Right lobe of liver (tissue), 6 donors: ENCODE data around the gene VPS13C. TPM values are rescaled to one million over a fixed set of nuclear protein-coding genes. Genes with fewer than 3 reads are reported as not detected.

Experiments
- ATAC-seq, 4 donors: fragments of 200-7000 bp; cut with Tn5 transposase; one replicate each; pipeline ENCODE4 v1.9.1; 2020; ENCODE audit warnings: mild to moderate bottlenecking in 4 of 4, moderate library complexity in 4 of 4
- DNase-seq, 3 donors: peaks; one replicate each; pipeline ENCODE4 v3.0.0-alpha.2; 2020
- H3K27ac ChIP-seq, 3 donors: fragments of 200-600 bp; one replicate each; pipeline ENCODE4 v1.8.0; 2022
- H3K27me3 ChIP-seq, 2 donors: fragments of 200-600 bp; one replicate each; pipeline ENCODE4 v1.8.0; 2022
- H3K36me3 ChIP-seq, 4 donors: fragments of 200-600 bp; sonication (generic) in 1 of 4; one replicate each; pipeline versions ENCODE4 v1.5.1 to v1.8.0; 2017 to 2022; ENCODE audit warnings: control low read depth in 1 of 4
- H3K4me1 ChIP-seq, 4 donors: fragments of 200-600 bp; sonication (generic) in 1 of 4; one replicate each; pipeline versions ENCODE4 v1.5.1 to v1.8.0; 2017 to 2022; ENCODE audit warnings: control low read depth in 1 of 4
- H3K4me3 ChIP-seq, 3 donors: fragments of 200-600 bp; one replicate each; pipeline ENCODE4 v1.8.0; 2022
- H3K9me3 ChIP-seq, 4 donors: fragments of 200-600 bp; sonication (generic) in 1 of 4; one replicate each; pipeline versions ENCODE4 v1.5.1 to v1.8.0; 2017 to 2022; ENCODE audit warnings: control low read depth in 1 of 4
- CTCF ChIP-seq, 4 donors: fragments of 200-600 bp in 3 of 4; fragments of 450-650 bp in 1 of 4; IDR thresholded peaks; one replicate each; pipeline versions ENCODE4 v1.5.1 to v1.8.0; 2016 to 2022; ENCODE audit warnings: antibody characterized with exemption in 4 of 4, mild to moderate bottlenecking in 2 of 4
- POLR2A ChIP-seq: fragments of 450-650 bp; IDR thresholded peaks from one replicate; pipeline ENCODE4 v1.6.1; 2017; ENCODE audit warnings: antibody characterized with exemption, mild to moderate bottlenecking
- WGBS: methylation state at CpG from one replicate; pipeline ENCODE4 v1.1.6; 2018; ENCODE audit warnings: low coverage, low lambda C conversion rate; ENCODE audit not compliant: insufficient coverage; ENCODE audit errors: missing lambda C conversion rate; 5-methylcytosine and 5-hydroxymethylcytosine counted together
- intact Hi-C, 2 donors: fragments of 100-400 bp; cut with DNase I; formaldehyde crosslinking; loops; one replicate each; pipeline versions ENCODE4 v1.11.2 to v1.14.1; 2022
- total RNA-seq, 6 experiments: library from RNA; depleted of rRNA in 2 of 6; stranded (reverse); fragments of >200 nt in 2 of 6; fragmentation: NEBNext Ultra II Directional in 3 of 6; extraction: Animal tissue kit (Norgen Biotek cat#: 25700) in 3 of 6; gene quantifications; one replicate each; pipeline versions ENCODE4 v1.1.0 to v1.2.4, GENCODE V29; 2016 to 2023
- donor health status: DM: no; HTN: yes; CAD: no.
- donor health status: DM: no; HTN: no; CAD: no.
- donor health status: DM: no; HTN: no; CAD: no.
- donor health status: DM: no; HTN: yes; CAD: no.
- donor health status: DM: no; HTN: yes; CAD: no.

Gene VPS13C
- total RNA-seq, 6 experiments from 2014 or later = 17.5 to 34.6 (median 27.3) TPM

- Histone ChIP-seq H3K4me1 (no peaks in the 10 kb centered on the region), H3K9me3 (no peaks in the 10 kb centered on the region), H3K4me3 (no peak overlapping the region), H3K36me3 (peaks cover 0 to 23% (median under 1%) of the 10 kb centered on the region in 4 donors), H3K27ac (no peak overlapping the region), H3K27me3 (no peaks in the 10 kb centered on the region)
- no peak for ATAC-seq
- intact Hi-C loops = no loop called here
- no peak for DNase-seq
- no peak for TF ChIP-seq POLR2A
- no peak for TF ChIP-seq CTCF (IDR thresholded peaks at IDR 0.05)
Observed at GRCh38 chr15:61946778-61947177, 113.5 kb downstream of the VPS13C start.

GRCh38 chr15:61943992-61944391 is 116.3 kb downstream of the VPS13C start:
- no peak for TF ChIP-seq POLR2A
- no peak for TF ChIP-seq CTCF (IDR thresholded peaks at IDR 0.05)
- Histone ChIP-seq H3K9me3 (no peaks in the 10 kb centered on the region), H3K27ac (no peak overlapping the region), H3K27me3 (no peaks in the 10 kb centered on the region), H3K4me1 (no peaks in the 10 kb centered on the region), H3K4me3 (no peak overlapping the region), H3K36me3 (peaks cover 0 to 33% (median 7%) of the 10 kb centered on the region in 4 donors)
- intact Hi-C loops = no loop called here
- DNase-seq (no peak), ATAC-seq (no peak)
- 89% methylated on average over 2 of the region's 2 CpGs for whole genome bisulfite sequencing

GRCh38 chr15:61938249-61938648 is 122.0 kb downstream of the VPS13C start:
- ATAC-seq (no peak), DNase-seq (no peak)
- no peaks in the 10 kb centered on the region for H3K27me3 ChIP-seq
- peaks cover 0 to 24% (median 7%) of the 10 kb centered on the region in 4 donors for H3K36me3 ChIP-seq
- no peak overlapping the region for H3K4me3 ChIP-seq
- no peak for TF ChIP-seq CTCF (IDR thresholded peaks at IDR 0.05)
- no peak for TF ChIP-seq POLR2A
- intact Hi-C loops = no loop called here
- H3K4me1 ChIP-seq = no peaks in the 10 kb centered on the region
- WGBS = 100% methylated on average over 1 of the region's 1 CpG
- H3K9me3 ChIP-seq = no peaks in the 10 kb centered on the region
- H3K27ac ChIP-seq = no peak overlapping the region

- H3K9me3 ChIP-seq = no peaks in the 10 kb centered on the region
- no peak overlapping the region for H3K4me3 ChIP-seq
- 56% methylated on average over 4 of the region's 4 CpGs for WGBS
- ATAC-seq (no peak), DNase-seq (no peak)
- peaks cover 0 to 22% (median 5%) of the 10 kb centered on the region in 4 donors for H3K36me3 ChIP-seq
- TF ChIP-seq CTCF (IDR thresholded peaks at IDR 0.05) (no peak), POLR2A (no peak)
- no peaks in the 10 kb centered on the region for H3K4me1 ChIP-seq
- intact Hi-C loops = no loop called here
- no peaks in the 10 kb centered on the region for H3K27me3 ChIP-seq
- H3K27ac ChIP-seq = no peak overlapping the region
Observed at GRCh38 chr15:61936528-61937195, 123.6 kb downstream of the VPS13C start.
